SU-DHL-6 (cell line): ENCODE data around the gene SOX5.

Experiments
- H2AFZ ChIP-seq: fragments of 200-600 bp; sonication (generic); 2 replicates; pipeline ENCODE4 v1.6.1; 2014; ENCODE audit warnings: low read depth, mild to moderate bottlenecking, moderate library complexity, mixed read lengths, antibody characterized with exemption, low read length; ENCODE audit not compliant: severe bottlenecking
- H3F3A ChIP-seq: fragments of 200-600 bp; shearing (Covaris generic); 2 replicates; pipeline ENCODE4 v1.6.0; 2016; ENCODE audit warnings: antibody characterized with exemption, mild to moderate bottlenecking; ENCODE audit not compliant: insufficient read depth
- H3K27ac ChIP-seq: fragments of 200-600 bp; sonication (generic); 2 replicates; pipeline ENCODE4 v1.5.1; 2016; ENCODE audit warnings: low read depth, mild to moderate bottlenecking, low read length, moderate library complexity, mixed read lengths
- H3K27me3 ChIP-seq: fragments of 200-600 bp; sonication (generic), shearing (Covaris generic); 2 replicates; pipeline ENCODE4 v1.6.0; 2014; ENCODE audit warnings: mild to moderate bottlenecking, low read length
- H3K36me3 ChIP-seq: fragments of 200-600 bp; sonication (generic); 2 replicates; pipeline ENCODE4 v1.6.1; 2014; ENCODE audit warnings: mild to moderate bottlenecking, low read length, mixed read lengths
- H3K4me2 ChIP-seq: fragments of 300-600, 200-600 bp; shearing (Covaris generic), sonication (generic); 2 replicates; pipeline ENCODE4 v1.6.0; 2014; ENCODE audit warnings: low read length, low read depth, mild to moderate bottlenecking; ENCODE audit not compliant: poor library complexity, severe bottlenecking
- H3K4me3 ChIP-seq: fragments of 200-600 bp; sonication (generic); 2 replicates; pipeline ENCODE4 v1.5.1; 2014; ENCODE audit warnings: antibody characterized with exemption, low read length, mild to moderate bottlenecking, mixed read lengths; ENCODE audit not compliant: insufficient read depth, poor library complexity, severe bottlenecking
- H3K79me2 ChIP-seq: fragments of 200-600 bp; sonication (generic); 2 replicates; pipeline ENCODE4 v1.6.1; 2014; ENCODE audit warnings: mild to moderate bottlenecking, low read length, moderate library complexity; ENCODE audit not compliant: insufficient read depth
- H3K9ac ChIP-seq: fragments of 200-600 bp; sonication (generic); 2 replicates; pipeline ENCODE4 v1.7.0; 2014; ENCODE audit warnings: mild to moderate bottlenecking, low read length
- H3K9me2 ChIP-seq: fragments of 200-600 bp; sonication (generic); replicated peaks from 2 replicates; pipeline ENCODE4 v1.6.1; 2014; ENCODE audit warnings: low read length; ENCODE audit not compliant: insufficient read depth
- H3K9me3 ChIP-seq: fragments of 200-600 bp; sonication (generic); 2 replicates; pipeline ENCODE4 v1.6.1; 2014; ENCODE audit warnings: low read length, mixed read lengths; ENCODE audit not compliant: insufficient read depth
- H4K20me1 ChIP-seq: fragments of 200-600 bp; sonication (generic); 2 replicates; pipeline ENCODE4 v1.6.1; 2014; ENCODE audit warnings: low read depth, mild to moderate bottlenecking, antibody characterized with exemption, low read length, moderate library complexity, mixed read lengths
- EZH2phosphoT487 ChIP-seq: fragments of 200-600 bp; sonication (generic), shearing (Covaris generic); conservative IDR thresholded peaks from 2 replicates; pipeline ENCODE4 v1.6.1; 2018; ENCODE audit warnings: mild to moderate bottlenecking, antibody characterized with exemption, low read length, moderate library complexity, mixed read lengths
- TF ChIP-seq, protein P1 (sequence below): fragments of 200-600 bp; sonication (generic); IDR thresholded peaks from one replicate; pipeline ENCODE4 v1.5.1; 2017; ENCODE audit warnings: antibody characterized with exemption, mild to moderate bottlenecking, low read length, moderate library complexity; ENCODE audit not compliant: insufficient read depth, poor library complexity, severe bottlenecking

The SOX5 gene

DNA sequence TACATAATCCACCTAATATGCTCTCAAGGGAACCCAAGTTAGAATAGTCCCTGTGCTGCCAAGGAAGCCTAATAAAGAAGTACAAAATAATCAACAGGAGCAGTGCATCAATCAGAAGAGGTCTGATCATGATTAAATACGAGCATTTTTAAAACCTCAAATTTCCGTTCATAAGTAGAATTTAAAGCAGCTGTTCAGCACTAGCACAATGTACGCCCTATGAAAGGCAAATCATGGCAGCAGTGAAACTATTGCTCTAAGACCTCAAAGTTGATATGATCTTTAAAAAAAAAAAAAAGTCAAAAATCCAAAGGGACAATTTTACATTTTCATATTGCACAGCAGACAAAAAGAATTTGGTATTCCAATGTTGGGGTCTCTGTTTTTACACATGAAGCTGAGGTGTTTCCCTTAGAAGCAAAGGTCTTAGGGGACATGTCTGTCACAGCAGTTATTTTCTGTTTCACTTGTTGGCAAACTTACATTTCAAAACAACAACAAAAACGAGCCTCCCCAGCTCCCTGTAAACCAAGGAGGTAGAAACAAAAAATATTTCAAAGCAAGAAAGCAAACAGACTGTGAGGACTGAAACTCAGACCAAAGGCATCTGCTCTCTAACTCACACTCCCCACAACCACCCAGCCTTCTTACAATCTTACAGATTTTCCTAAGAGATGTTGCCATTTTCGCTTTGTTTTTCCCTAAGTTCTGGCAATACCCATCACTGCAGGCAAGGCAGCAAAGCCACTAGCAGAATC is 28.2 kb downstream of the SOX5 start:
- Histone ChIP-seq H3K4me3 (no peak overlapping the region), H3K9me2 (no peaks in the 10 kb centered on the region), H3K79me2 (no peaks in the 10 kb centered on the region), H3K27ac (no peak overlapping the region), H3K36me3 (no peaks in the 10 kb centered on the region), H3F3A (no peaks in the 10 kb centered on the region), H3K9ac (no peak overlapping the region), H3K4me2 (no peak overlapping the region), H4K20me1 (no peaks in the 10 kb centered on the region), H2AFZ (no peak overlapping the region), H3K9me3 (no peaks in the 10 kb centered on the region), H3K27me3 (no peaks in the 10 kb centered on the region)
- no peak for TF ChIP-seq EZH2phosphoT487

DNA sequence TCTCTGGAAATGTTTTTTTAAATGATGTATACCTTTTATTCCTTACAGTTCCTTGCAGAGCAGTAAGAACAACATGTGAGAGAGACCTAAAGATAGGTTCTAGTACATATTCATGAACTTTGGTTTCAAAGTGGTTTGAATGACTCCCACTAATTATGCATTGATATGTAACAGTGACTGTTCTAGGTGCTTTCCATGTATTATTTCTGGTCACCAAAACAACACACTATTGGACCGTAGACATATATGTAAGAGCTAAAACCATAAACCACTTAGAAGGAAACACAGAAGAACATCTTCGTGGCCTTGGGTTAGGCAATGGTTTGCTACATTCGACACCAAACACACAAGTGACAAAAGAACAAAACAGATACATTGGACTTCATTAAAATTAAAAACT is 37.9 kb downstream of the SOX5 start:
- Histone ChIP-seq H2AFZ (no peak overlapping the region), H3F3A (no peaks in the 10 kb centered on the region), H3K9me3 (no peaks in the 10 kb centered on the region), H3K36me3 (no peaks in the 10 kb centered on the region), H4K20me1 (no peaks in the 10 kb centered on the region), H3K9ac (no peak overlapping the region), H3K79me2 (no peaks in the 10 kb centered on the region), H3K4me2 (no peak overlapping the region), H3K27me3 (no peaks in the 10 kb centered on the region), H3K27ac (no peak overlapping the region), H3K9me2 (no peaks in the 10 kb centered on the region), H3K4me3 (no peak overlapping the region)
- TF ChIP-seq EZH2phosphoT487 = no peak
- TF ChIP-seq, protein P1, sequence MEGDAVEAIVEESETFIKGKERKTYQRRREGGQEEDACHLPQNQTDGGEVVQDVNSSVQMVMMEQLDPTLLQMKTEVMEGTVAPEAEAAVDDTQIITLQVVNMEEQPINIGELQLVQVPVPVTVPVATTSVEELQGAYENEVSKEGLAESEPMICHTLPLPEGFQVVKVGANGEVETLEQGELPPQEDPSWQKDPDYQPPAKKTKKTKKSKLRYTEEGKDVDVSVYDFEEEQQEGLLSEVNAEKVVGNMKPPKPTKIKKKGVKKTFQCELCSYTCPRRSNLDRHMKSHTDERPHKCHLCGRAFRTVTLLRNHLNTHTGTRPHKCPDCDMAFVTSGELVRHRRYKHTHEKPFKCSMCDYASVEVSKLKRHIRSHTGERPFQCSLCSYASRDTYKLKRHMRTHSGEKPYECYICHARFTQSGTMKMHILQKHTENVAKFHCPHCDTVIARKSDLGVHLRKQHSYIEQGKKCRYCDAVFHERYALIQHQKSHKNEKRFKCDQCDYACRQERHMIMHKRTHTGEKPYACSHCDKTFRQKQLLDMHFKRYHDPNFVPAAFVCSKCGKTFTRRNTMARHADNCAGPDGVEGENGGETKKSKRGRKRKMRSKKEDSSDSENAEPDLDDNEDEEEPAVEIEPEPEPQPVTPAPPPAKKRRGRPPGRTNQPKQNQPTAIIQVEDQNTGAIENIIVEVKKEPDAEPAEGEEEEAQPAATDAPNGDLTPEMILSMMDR = no peak

DNA sequence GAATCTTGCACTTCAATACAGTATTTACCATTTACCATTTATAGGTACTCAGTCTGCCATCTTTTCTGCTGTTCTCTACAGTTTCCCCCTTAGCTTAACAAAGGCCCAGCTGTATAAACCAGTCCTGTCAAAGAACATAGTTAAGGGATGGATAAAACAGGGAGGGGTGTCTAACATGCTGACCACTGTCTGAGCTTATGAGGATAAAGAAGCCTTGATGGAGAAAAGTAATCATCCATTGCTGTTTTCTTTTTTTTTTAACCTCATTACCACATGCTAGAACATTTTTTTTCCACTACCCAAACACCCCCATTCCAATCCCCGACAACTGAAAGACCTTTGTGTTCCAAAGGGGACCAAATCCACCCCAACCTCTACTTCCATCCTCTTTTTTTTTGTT is 39.9 kb downstream of the SOX5 start:
- Histone ChIP-seq H2AFZ (no peak overlapping the region), H3K4me2 (no peak overlapping the region), H3K79me2 (no peaks in the 10 kb centered on the region), H3K27ac (no peak overlapping the region), H3K4me3 (no peak overlapping the region), H3K9me2 (no peaks in the 10 kb centered on the region), H4K20me1 (no peaks in the 10 kb centered on the region), H3F3A (no peaks in the 10 kb centered on the region), H3K9me3 (no peaks in the 10 kb centered on the region), H3K9ac (no peak overlapping the region), H3K36me3 (no peaks in the 10 kb centered on the region), H3K27me3 (no peaks in the 10 kb centered on the region)
- TF ChIP-seq EZH2phosphoT487 = no peak
- TF ChIP-seq, protein P1 = no peak

DNA sequence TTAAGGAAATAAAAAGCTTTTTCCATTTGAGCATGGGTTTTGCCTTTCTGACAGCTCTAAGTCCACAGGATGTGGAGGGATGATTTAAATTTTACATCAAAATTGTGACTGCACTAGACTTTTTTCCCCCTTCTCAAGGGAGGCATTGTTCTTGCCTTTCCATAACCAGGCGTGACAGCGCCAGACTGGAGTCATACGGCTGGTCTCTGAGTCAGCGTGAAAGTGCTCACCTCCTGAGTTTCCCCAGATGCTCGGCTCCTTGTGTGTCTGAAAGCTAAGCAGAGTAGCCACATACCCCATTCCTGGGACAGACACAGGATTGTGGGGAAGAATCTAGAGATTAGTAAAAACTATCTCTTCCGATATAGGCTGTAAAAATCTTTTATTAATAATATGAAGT is 43.1 kb downstream of the SOX5 start:
- Histone ChIP-seq H3K27me3 (no peaks in the 10 kb centered on the region), H3F3A (no peaks in the 10 kb centered on the region), H3K4me3 (no peak overlapping the region), H3K4me2 (no peak overlapping the region), H3K36me3 (no peaks in the 10 kb centered on the region), H3K9ac (no peak overlapping the region), H3K9me3 (no peaks in the 10 kb centered on the region), H2AFZ (no peak overlapping the region), H3K27ac (no peak overlapping the region), H4K20me1 (no peaks in the 10 kb centered on the region), H3K9me2 (no peaks in the 10 kb centered on the region), H3K79me2 (no peaks in the 10 kb centered on the region)
- TF ChIP-seq, protein P1 = no peak
- TF ChIP-seq EZH2phosphoT487 = no peak
